ENCODE results near the gene MICU1. TPM values are rescaled to one million over a fixed set of nuclear protein-coding genes. Genes with fewer than 3 reads are reported as not detected.
"Not testable (repeated sequence)": the region's sequence is repeated elsewhere in the genome, so short reads cannot be mapped to it uniquely, and the experiment has no call there.

Gene MICU1
- total RNA-seq, 3 donors from 2014 or later, result 27.2 to 44.3 (median 33.9) TPM

DNA sequence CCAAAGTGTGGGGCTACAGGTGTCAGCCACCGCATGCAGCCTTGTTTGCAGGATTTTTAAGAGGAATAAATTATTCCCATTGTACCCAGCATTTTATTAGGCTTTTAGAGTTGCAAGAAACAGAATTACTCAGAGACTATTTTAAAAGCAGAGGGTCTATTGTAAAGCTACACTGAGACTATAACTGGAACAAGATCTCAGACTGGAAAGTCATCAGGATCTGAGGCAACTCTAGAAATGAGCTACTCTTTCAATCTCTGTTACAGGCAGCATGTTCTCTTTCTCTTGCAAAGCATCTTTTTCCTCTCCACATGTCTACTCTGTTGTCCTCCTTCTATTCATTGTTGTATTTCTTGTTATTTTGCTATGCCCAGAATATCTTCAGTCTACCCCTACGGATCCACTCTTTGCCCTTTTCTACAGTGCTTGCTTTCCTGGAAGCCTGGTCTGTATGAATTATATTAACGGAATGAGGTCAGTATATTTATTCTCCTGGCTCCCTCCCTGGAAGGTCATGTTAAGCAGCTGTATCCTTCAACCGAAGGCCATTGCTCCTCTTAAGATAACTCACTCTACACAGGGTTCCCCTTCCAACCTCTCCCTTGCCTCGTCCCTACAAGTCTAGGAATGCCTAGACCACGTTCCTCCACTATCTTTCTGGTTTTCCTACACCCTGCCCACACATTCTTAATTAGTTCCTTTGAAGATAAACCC lies 27.7 kb upstream of the MICU1 start:
- H3K4me1 ChIP-seq, result no peaks in the 10 kb centered on the region
- H3K4me3 ChIP-seq, result no peak overlapping the region
- DNase-seq (ENCODE audit: low spot score in 2 of 2), result no peak
- no peak overlapping the region for H3K27ac ChIP-seq
- no peaks in the 10 kb centered on the region for H3K36me3 ChIP-seq
- intact Hi-C loops (cut with DNase I; ENCODE audit: low total_unique reads), result no loop called here
- H3K9me3 ChIP-seq, result no peaks in the 10 kb centered on the region
- no peaks in the 10 kb centered on the region for H3K27me3 ChIP-seq
- TF ChIP-seq, protein P1, sequence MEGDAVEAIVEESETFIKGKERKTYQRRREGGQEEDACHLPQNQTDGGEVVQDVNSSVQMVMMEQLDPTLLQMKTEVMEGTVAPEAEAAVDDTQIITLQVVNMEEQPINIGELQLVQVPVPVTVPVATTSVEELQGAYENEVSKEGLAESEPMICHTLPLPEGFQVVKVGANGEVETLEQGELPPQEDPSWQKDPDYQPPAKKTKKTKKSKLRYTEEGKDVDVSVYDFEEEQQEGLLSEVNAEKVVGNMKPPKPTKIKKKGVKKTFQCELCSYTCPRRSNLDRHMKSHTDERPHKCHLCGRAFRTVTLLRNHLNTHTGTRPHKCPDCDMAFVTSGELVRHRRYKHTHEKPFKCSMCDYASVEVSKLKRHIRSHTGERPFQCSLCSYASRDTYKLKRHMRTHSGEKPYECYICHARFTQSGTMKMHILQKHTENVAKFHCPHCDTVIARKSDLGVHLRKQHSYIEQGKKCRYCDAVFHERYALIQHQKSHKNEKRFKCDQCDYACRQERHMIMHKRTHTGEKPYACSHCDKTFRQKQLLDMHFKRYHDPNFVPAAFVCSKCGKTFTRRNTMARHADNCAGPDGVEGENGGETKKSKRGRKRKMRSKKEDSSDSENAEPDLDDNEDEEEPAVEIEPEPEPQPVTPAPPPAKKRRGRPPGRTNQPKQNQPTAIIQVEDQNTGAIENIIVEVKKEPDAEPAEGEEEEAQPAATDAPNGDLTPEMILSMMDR (IDR thresholded peaks at IDR 0.05), result no peak
- TF ChIP-seq POLR2AphosphoS5 (IDR thresholded peaks at IDR 0.05), result no peak
- no peak for TF ChIP-seq POLR2A (IDR thresholded peaks at IDR 0.05)

DNA sequence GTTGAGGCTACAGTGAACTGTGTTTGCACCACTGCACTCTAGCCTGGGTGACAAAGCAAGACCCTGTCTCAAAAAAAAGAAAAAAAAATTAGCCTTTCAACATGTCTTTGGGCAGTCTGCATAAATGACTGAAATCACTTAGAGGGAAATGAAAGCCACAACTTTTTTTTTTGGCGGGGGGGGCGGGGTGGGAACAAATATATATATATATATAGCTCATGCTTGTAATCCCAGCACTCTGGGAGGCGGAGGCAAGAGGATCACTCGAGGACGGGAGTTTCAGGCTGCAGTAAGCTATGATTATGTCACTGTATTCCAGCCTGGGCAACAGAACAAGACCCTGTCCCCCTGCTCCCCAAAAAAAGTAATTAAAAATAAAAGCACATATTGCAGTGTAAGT lies 23.4 kb upstream of the MICU1 start:
- no peak for DNase-seq (ENCODE audit: low spot score in 2 of 2)
- no peak overlapping the region for H3K27ac ChIP-seq
- intact Hi-C loops (cut with DNase I; ENCODE audit: low total_unique reads), result no loop called here
- no peaks in the 10 kb centered on the region for H3K9me3 ChIP-seq
- no peaks in the 10 kb centered on the region for H3K36me3 ChIP-seq
- no peak for TF ChIP-seq POLR2AphosphoS5 (IDR thresholded peaks at IDR 0.05)
- TF ChIP-seq, protein P1 (IDR thresholded peaks at IDR 0.05), result no peak
- TF ChIP-seq POLR2A (IDR thresholded peaks at IDR 0.05), result no peak
- no peaks in the 10 kb centered on the region for H3K4me1 ChIP-seq
- H3K27me3 ChIP-seq, result no peaks in the 10 kb centered on the region
- no peak overlapping the region for H3K4me3 ChIP-seq

DNA sequence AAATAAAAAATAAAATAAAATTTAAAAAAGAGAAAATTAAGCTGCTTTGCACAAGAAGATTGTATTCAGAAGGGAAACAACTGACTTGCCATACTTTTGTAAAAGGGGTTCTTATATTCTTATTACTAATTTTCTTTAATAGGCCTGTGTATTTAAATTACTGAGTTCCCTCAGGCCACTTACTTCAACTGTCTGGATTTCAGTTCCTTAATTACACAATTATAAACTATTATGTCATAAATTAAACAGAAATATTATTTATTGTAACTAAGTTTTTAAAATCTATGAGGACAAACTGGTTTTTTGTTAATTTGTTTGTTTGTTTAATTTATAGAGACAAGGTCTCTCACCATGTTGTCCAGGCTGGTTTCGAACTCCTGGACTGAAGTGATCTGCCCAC lies 22.4 kb upstream of the MICU1 start:
- no peak for DNase-seq (ENCODE audit: low spot score in 2 of 2)
- Histone ChIP-seq H3K27me3 (no peaks in the 10 kb centered on the region), H3K36me3 (no peaks in the 10 kb centered on the region), H3K9me3 (no peaks in the 10 kb centered on the region), H3K4me1 (no peaks in the 10 kb centered on the region), H3K4me3 (no peak overlapping the region), H3K27ac (no peak overlapping the region)
- TF ChIP-seq POLR2A (IDR thresholded peaks at IDR 0.05), result no peak
- TF ChIP-seq, protein P1 (IDR thresholded peaks at IDR 0.05), result no peak
- TF ChIP-seq POLR2AphosphoS5 (IDR thresholded peaks at IDR 0.05), result no peak
- intact Hi-C loops (cut with DNase I; ENCODE audit: low total_unique reads), result no loop called here

DNA sequence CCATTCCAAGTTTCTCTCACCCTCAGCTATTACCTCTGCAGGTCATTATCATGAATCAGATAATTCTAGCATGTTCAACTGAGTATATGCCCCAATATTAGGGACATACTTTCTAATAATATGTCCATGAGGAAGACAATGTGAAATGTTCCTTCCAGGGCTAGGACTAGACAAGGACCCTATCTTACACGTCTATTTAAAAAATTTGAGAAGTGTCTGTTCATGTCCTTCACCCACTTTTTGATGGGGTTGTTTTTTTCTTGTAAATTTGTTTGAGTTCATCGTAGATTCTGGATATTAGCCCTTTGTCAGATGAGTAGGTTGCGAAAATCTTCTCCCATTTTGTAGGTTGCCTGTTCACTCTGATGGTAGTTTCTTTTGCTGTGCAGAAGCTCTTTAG lies 21.1 kb upstream of the MICU1 start:
- H3K27ac ChIP-seq; DNase-seq (ENCODE audit: low spot score in 2 of 2); H3K4me1 ChIP-seq; intact Hi-C loops (cut with DNase I; ENCODE audit: low total_unique reads); H3K36me3 ChIP-seq; H3K4me3 ChIP-seq; H3K9me3 ChIP-seq; H3K27me3 ChIP-seq: not testable (repeated sequence)

DNA sequence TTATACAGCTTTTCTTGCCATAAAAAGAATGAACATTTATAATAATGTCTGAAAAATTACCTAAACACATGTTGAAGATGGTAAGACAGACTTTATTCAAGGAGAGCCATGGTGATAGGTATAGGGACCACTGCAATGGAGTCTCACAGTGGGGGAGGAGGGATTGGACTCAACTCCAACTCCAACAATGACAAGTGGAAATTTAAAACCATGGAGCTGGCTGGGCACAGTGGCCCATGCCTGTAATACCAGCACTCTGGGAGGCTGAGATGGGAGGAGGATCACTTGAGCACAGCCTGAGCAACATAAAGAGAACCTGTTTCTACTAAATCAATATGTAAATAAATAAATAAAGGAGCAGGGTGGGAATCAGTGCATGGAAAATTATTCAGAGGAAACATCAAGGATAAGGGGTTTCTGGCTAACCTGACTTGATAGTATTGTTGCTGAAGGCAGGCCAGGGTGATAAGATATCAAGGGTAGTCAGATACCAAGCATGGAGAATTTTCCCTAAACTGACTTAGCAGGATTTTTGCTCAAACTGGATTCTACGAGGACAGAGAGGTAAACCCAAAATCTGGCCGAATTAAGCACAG lies 19.5 kb upstream of the MICU1 start:
- H3K36me3 ChIP-seq, result no peaks in the 10 kb centered on the region
- no peaks in the 10 kb centered on the region for H3K4me1 ChIP-seq
- H3K9me3 ChIP-seq, result no peaks in the 10 kb centered on the region
- H3K4me3 ChIP-seq, result no peak overlapping the region
- H3K27ac ChIP-seq, result no peak overlapping the region
- intact Hi-C loops (cut with DNase I; ENCODE audit: low total_unique reads), result no loop called here
- H3K27me3 ChIP-seq, result no peaks in the 10 kb centered on the region
- no peak for DNase-seq (ENCODE audit: low spot score in 2 of 2)
- TF ChIP-seq POLR2A (IDR thresholded peaks at IDR 0.05), result no peak
- TF ChIP-seq POLR2AphosphoS5 (IDR thresholded peaks at IDR 0.05), result no peak
- TF ChIP-seq, protein P1 (IDR thresholded peaks at IDR 0.05), result no peak
